Calu3 (cell line): Measurements from ENCODE around the gene AFAP1. TPM values are rescaled to one million over a fixed set of nuclear protein-coding genes. Genes with fewer than 3 reads are reported as not detected.
A peak's percentile ranks its signal among the peaks of the same experiment; 100 is the strongest.

Experiments
- BruUV-seq: library from RNA; stranded (reverse); fragments of 400-500 nt; replicated peaks from 2 replicates; lab custom pipeline; 2021; lab: Mats Ljungman, UMichigan
- CTCF ChIA-PET: fragments of 300-600 bp; sonication (Branson Sonifier 250); formaldehyde crosslinking; loops from one replicate; lab custom pipeline; 2022; ENCODE audit warnings: antibody characterized with exemption; lab: Charles Lee
- DNase-seq: peaks from one replicate; pipeline ENCODE4 v3.0.0; 2022
- H3K27ac Mint-ChIP-seq: one replicate; pipeline ENCODE4 v1.8.0; 2022; ENCODE audit warnings: mixed read lengths; ENCODE audit not compliant: unreplicated experiment
- H3K27me3 Mint-ChIP-seq: one replicate; pipeline ENCODE4 v1.8.0; 2022; ENCODE audit warnings: mixed read lengths; ENCODE audit not compliant: unreplicated experiment
- H3K36me3 Mint-ChIP-seq: one replicate; pipeline ENCODE4 v1.8.0; 2022; ENCODE audit warnings: mild to moderate bottlenecking, moderate library complexity, mixed read lengths; ENCODE audit not compliant: insufficient read depth, unreplicated experiment
- H3K4me1 Mint-ChIP-seq: one replicate; pipeline ENCODE4 v1.8.0; 2022; ENCODE audit warnings: mild to moderate bottlenecking, low read depth, mixed read lengths; ENCODE audit not compliant: unreplicated experiment
- H3K4me3 Mint-ChIP-seq: one replicate; pipeline ENCODE4 v1.8.0; 2022; ENCODE audit warnings: mild to moderate bottlenecking, low read depth, moderate library complexity, mixed read lengths; ENCODE audit not compliant: unreplicated experiment
- H3K9me3 Mint-ChIP-seq: one replicate; pipeline ENCODE4 v1.8.0; 2022; ENCODE audit warnings: low read depth, mixed read lengths; ENCODE audit not compliant: unreplicated experiment
- intact Hi-C: fragments of 100-400 bp; cut with micrococcal nuclease; formaldehyde crosslinking; loops from one replicate; pipeline ENCODE4 v1.10.0; 2022; ENCODE audit not compliant: unreplicated experiment
- total RNA-seq: library from RNA; stranded (reverse); gene quantifications from 2 replicates; pipeline ENCODE4 v1.2.3, GENCODE V29; 2022
- TF ChIP-seq, protein P1 (sequence below): fragments of 200-600 bp; IDR thresholded peaks from one replicate; pipeline ENCODE4 v1.8.0; 2022; ENCODE audit warnings: antibody characterized with exemption; ENCODE audit not compliant: unreplicated experiment

The AFAP1 gene
- total RNA-seq, 1 experiment from 2014 or later: 40.1 TPM

DNA sequence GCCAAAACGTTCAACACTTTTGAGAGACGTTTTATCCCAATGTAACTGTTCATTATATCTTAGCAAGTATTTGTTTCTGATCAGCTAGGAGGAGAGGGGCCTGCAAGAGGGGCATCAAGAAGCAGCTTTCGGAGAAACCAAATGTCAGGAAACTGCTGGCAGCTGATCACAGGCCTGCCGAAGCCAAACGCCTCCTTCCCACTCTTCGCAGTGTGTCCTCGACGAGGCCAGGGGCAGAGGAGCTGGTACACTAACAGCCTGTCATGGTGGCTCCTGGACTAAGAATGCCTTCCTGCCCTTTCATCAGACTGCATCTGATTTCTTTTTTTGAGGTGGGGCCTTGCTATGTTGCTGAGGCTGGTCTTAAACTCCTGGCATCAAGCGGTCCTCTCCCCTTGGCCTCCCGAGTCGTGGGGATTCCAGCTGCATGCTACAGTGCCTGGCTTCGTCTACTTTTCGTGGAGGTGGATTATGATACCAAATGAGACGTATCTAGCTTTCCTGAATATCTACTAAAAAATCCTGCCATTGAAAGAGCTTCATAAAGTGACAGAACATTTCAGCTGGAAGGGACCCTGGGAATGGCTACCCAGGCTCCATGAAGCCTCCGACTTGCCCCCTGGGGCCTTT is 134.8 kb downstream of the AFAP1 start:
- Mint-ChIP-seq H3K27me3 (no peaks in the 10 kb centered on the region), H3K27ac (no peak overlapping the region), H3K4me3 (no peak overlapping the region), H3K4me1 (peaks cover 38% of the 10 kb centered on the region), H3K36me3 (peaks cover 46% of the 10 kb centered on the region), H3K9me3 (no peaks in the 10 kb centered on the region)
- CTCF ChIA-PET: interaction anchor here (0.6 to 1.2 kb wide), 4 partner anchors 167 to 354 kb away, joined by 3 to 4 read pairs (median 4); no protein-coding TSS in a partner anchor
- BruUV-seq: no TSS peak
- TF ChIP-seq, protein P1, sequence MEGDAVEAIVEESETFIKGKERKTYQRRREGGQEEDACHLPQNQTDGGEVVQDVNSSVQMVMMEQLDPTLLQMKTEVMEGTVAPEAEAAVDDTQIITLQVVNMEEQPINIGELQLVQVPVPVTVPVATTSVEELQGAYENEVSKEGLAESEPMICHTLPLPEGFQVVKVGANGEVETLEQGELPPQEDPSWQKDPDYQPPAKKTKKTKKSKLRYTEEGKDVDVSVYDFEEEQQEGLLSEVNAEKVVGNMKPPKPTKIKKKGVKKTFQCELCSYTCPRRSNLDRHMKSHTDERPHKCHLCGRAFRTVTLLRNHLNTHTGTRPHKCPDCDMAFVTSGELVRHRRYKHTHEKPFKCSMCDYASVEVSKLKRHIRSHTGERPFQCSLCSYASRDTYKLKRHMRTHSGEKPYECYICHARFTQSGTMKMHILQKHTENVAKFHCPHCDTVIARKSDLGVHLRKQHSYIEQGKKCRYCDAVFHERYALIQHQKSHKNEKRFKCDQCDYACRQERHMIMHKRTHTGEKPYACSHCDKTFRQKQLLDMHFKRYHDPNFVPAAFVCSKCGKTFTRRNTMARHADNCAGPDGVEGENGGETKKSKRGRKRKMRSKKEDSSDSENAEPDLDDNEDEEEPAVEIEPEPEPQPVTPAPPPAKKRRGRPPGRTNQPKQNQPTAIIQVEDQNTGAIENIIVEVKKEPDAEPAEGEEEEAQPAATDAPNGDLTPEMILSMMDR: no peak
- DNase-seq: no peak
- intact Hi-C loops: loop anchor here (1.0 to 10.0 kb wide), 2 partner anchors 120 to 182 kb away; no protein-coding TSS in a partner anchor

DNA sequence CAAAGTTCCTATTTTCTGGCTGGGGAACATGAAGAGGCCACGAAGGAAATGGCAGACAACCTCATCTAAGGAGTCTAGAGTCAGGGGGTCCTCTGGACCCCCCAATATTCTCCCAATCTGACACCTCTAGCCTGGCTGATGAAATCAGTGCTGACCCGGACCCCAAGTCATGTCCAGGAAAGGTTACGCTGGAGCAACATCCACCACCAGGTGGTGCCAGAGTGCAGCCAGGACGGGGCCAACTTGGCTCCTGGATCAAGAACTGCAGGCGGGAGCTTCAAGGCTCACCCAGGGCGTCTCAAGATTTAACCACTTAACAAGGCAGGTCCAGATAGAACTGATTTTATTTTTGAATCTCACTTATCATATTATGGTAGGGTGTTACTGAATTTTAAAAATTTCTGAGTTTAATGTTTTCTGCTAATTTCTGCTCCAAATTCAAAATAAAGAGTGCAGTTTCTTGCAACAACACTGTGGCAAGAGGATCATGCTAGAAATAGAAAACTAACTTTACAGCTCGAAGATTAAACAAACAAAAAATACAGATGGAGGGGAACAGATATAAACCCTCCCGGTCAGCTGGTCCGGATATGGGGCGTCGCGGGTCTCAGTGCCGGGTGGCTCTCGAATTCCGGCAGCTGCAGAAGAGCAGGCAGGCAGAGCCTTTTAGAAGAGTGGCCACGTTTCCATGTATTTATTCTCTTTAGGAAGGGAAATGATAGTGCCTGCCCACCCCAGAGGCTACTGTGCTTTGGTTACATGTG is 135.5 kb downstream of the AFAP1 start:
- Mint-ChIP-seq H3K27me3 (no peaks in the 10 kb centered on the region), H3K27ac (no peak overlapping the region), H3K9me3 (no peaks in the 10 kb centered on the region), H3K4me3 (no peak overlapping the region), H3K36me3 (peaks cover 44% of the 10 kb centered on the region), H3K4me1 (peaks cover 38% of the 10 kb centered on the region)
- CTCF ChIA-PET: no interaction called here
- TF ChIP-seq, protein P1: peak; percentile 59
- peak; percentile 81 for DNase-seq
- intact Hi-C loops: loop anchor here (1.0 to 10.0 kb wide), 2 partner anchors 121 to 183 kb away; no protein-coding TSS in a partner anchor
- no TSS peak for BruUV-seq

DNA sequence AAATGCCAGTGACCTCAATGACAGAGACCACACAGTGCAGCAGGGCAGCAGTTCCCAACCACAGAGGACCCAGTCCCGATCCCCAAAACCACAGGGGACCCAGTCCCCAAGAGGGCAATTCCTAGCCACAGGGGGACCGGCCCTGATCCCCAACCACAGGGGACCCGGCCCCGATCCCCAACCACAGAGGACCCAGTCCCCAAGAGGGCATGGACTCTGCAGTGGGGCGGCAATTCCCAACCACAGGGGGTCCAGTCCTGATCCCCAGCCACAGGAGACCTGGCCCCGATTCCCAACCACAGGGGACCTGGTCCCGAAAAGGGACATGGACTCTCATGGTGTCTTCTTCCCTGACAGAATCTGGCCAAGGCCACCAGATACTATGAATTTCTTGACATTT is 136.3 kb downstream of the AFAP1 start:
- Mint-ChIP-seq H3K4me3 (no peak overlapping the region), H3K4me1 (peaks cover 38% of the 10 kb centered on the region), H3K9me3 (no peaks in the 10 kb centered on the region), H3K36me3 (peaks cover 42% of the 10 kb centered on the region), H3K27ac (no peak overlapping the region), H3K27me3 (no peaks in the 10 kb centered on the region)
- DNase-seq: no peak
- intact Hi-C loops: loop anchor here (10.0 kb wide), 1 partner anchor 121 kb away; no protein-coding TSS in a partner anchor
- CTCF ChIA-PET: no interaction called here
- BruUV-seq: no TSS peak
- TF ChIP-seq, protein P1: no peak

DNA sequence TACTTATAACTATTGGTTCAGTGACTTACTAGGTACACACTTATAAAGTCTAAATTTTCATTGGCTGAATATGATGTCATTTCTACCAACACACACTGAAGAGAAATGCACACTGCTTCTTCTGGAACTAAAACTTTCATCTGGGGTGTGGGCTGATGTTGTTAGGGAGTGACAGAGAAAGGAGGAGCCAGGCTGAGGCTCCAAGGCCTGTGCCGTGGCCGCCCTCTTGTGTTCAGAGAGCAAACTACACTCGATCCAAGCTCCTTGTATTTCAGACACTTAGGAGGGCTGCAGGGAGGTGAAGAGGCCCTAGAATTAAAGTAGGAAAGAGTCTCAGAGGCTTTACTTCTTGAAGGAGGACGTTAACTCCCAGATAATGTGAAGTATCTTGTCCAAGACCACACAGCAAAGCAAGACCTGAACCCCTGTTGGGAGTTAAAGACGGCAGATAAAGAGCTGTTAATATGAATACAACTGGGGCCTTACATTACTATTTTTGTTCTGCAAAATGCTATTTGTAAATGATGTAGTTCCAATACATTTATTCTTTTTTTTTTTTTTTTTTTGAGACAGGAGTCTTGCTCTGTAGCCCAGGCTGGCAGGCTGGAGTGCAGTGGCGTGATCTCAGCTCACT is 137.5 kb downstream of the AFAP1 start:
- intact Hi-C loops: loop anchor here (10.0 kb wide), 1 partner anchor 123 kb away; no protein-coding TSS in a partner anchor
- Mint-ChIP-seq H3K36me3 (peaks cover 47% of the 10 kb centered on the region), H3K4me1 (peaks cover 32% of the 10 kb centered on the region), H3K27ac (no peak overlapping the region), H3K9me3 (no peaks in the 10 kb centered on the region), H3K4me3 (no peak overlapping the region), H3K27me3 (no peaks in the 10 kb centered on the region)
- DNase-seq: peak; percentile 77
- BruUV-seq: no TSS peak
- TF ChIP-seq, protein P1: no peak
- CTCF ChIA-PET: interaction anchor here (0.6 to 1.4 kb wide), 6 partner anchors 92 to 393 kb away, joined by 3 to 11 read pairs (median 3); no protein-coding TSS in a partner anchor
